NCI-H146 (cell line): Measurements from ENCODE around the gene IRX1.

Experiments
- DNase-seq: peaks from one replicate; lab custom pipeline; 2025; lab: John Stamatoyannopoulos, UW

Gene IRX1

GRCh38 chr5:3595006-3595961 lies at the start of gene IRX1:
Gene IRX1, plus strand, starts transcription at chr5:3595832. Its CDS starts 274 bp downstream, at chr5:3596106.
- no peak for DNase-seq

DNA sequence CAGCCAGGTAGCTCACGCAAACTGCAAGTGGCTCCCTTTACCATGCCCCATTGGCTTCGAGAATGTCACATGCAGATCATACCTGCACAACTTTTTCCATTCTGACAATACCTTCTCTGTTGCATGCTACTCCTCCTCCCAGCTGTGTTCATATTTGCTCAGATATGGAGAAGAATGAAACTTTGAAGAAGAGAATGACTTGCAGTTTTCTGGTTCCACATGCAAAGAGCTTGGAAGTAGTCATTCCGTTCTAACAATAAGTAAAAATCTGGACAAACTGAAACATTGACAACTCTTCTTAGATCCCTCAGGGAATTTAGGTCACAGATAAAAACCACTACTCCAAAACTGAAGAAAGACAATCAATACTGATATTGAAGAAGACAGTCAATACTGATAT lies 49.6 kb upstream of the IRX1 start:
- DNase-seq = no peak

DNA sequence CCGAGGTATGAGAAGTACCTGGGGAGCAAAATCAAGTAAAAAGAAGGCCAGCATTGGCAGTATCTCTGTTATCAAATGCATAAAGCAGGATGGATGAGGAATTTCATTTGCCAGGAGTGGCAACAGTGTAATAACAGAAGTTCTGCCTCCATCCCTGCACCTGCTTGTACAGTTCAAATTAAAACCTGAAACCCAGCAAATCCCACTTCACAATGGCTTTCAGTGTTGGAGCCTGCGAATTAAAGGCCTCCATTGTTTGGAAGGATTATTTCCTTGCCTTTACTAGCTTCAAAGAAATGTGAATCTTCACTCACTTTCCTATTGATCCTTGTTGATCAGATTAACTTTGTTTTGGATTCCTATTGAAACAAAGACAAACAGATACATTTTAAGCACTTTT lies 31.5 kb upstream of the IRX1 start:
- DNase-seq = no peak

DNA sequence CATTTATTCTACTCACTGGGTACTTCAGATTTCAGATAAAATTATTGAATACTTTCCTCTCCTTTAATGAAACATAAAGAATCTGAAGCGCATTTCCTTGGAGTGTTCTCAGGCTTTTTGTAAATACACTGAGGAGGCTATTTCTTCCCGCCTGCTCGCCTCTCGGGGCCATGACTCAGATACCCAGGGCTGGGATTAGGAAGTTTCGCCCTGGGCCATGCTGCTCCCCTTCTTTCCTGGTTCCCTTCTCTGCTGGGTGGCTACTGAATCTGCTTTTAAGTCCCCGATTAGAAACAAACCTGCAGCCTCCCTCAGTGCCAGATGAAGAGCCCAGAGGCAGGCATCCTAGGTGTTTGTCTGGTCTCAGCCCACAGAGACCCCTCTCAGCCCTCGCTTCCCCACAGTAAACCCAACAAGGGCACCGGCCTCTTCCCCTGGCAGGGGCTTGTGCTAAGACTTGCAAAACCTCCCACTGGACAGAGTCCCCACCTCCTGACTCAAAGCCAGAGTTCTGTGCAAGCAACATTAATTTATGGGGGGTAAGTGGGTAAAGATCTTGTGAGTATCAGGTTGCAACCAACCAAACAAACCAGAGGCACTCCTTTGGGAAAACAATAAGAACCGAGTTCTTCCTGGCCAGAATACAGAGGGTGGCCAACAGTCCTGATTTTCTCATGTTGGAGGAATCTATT lies 30.7 kb upstream of the IRX1 start:
- no peak for DNase-seq

DNA sequence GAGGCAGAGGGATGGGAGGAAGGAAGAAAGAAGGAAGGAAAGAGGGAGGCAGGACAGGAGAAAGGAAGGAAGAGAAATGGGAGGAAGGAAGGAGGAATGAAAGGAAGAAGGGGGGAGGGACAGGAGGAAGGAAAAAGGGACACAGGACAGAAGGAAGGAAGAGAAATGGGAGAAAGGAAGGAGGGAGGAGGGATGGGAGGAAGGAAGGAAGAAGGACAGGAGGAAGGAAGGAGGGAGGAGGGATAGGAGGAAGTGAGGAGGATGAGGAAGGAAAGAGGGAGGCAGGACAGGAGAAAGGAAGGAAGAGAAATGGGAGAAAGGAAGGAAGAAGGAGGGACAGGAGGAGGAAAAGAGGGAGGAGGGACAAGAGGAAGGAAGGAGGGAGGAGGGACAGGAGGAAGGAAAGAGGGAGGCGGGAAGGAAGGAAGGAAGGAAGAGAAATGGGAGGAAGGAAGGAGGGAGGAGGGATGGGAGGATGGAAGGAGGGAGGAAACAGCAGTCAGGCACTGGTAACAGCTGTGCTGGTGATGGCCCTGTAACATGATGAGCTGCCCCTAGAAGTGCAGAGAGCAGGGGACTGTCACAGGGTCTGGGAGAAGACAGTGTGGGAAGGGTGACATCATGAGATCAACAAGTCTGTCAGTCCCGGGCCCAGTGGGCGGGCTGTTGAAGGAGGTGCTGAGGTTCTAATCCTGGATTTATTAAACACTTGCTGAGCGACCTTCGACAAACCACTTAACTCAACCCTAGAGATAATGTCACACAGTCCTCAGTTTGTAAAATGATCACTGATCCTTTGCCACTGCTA lies 10.7 kb upstream of the IRX1 start:
- DNase-seq = no peak

DNA sequence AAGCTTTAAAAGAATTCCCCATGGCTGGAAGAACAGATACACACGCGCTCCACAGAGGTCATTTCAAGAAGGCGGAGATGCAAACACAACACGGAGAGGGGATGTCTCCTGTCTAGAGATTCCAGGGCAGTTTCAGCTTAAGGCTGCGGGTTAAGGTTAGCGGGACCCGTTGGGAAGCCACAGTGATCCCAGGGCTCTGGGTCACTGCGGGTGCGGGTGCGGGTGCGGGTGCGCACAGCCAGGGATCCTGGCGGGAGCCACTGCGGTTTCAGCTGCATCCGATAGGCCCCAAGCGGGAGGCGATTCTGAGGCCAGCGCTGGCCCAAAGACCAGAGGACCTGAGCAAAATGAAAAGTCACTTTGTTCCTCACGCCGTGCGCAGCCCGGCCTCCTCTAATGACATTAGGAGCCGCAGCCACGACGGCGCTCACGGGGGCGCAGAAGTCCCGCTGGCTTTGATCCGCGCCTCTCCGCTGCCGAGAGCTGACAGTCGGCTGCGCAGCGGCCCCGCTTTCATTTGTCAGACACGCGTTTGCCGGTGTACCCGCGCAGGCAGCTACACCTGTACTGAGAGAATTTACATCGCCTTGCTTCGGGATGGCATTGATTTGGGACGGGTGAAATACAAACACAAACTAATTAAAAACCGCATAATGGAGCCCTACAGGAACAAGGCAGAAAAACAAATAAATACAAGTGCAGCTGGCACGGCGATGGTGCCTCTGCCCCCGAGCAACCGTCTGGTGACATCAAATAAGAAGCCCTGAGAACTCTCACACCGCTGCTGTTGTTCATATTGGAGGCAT lies 5.3 kb upstream of the IRX1 start:
- DNase-seq = no peak

- no peak for DNase-seq
These were observed 4.4 kb upstream of the IRX1 start for GRCh38 chr5:3590967-3591900.

DNA sequence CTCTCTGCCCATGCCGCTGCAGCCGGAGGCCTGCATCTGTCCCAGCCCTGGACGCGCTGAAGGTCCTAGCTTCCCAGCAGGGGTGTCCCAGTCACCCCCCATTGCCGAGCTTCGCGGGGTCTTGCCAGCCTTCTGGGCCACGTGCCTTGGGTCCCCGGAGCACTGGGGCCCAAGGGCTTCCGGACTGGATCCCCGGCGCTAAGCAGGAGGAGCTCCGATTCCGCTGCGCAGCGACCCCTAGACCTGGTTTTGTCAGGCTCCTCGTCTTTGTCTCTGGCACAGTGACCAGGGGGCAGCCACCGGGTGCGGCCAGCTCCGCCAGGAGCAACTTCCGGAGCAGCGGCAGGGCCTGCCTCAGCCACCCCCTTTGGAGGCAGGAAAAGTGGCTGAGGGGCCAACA lies 3.3 kb upstream of the IRX1 start:
- no peak for DNase-seq

DNA sequence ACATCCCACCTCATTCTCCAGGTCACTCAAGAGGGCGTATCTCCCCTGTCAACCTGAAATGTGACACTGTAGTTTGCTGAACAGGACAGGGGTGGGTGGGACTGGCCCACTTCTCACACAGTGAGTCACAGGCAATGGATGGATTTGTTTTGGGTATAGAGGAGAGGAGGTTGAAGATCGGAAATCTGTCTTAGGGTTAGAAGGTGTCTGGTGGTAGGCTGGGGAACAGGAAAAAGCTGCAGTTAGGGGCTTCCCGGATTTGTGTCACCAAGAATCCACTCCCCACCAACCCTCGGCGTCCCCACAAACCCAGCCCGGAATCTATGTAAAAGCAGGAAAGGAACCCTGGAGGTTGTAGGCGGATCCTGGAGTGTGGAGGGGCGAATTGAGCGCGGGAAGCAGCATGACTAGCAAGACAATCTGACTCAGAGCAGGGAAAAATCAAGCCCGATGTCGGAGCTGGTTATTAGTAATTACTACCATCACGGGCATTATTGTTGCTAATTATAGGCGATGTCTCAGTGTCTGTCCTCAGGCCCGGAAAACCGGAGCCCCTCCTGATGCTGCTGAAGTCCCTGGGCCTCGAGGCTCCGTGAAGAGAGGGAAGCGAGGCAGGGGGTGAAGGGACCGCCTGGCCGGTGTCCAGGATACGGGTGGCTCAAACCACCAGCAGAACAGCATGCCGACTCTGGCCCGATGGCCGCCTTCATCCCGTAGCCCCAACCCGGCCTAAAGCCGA lies 1.7 kb upstream of the IRX1 start:
- no peak for DNase-seq

DNA sequence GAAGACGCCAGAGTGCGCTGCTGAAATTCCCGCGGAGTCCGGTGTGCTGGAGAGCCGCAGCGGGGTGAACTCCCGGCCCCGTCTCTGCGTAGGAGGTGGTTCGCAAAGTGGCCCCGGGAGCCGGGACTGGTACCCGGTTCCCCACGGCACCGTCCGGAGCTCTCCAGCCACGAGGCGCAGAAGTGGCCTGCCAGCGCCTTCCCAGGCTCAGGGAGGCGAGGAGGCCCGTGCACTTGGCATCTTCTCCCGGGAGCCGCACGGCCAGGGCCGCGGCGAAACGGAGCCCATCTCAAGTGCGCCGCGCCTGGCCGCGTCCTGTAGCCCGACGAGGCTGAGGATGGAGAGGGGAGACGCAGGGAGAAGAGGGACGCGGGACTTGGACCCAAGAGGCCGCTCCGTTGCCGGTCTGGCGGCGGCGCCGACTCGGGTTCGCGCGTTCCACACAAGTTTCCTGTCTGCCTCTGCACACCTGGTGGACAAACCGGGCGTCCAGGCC lies 1.1 kb upstream of the IRX1 start:
- DNase-seq = no peak

DNA sequence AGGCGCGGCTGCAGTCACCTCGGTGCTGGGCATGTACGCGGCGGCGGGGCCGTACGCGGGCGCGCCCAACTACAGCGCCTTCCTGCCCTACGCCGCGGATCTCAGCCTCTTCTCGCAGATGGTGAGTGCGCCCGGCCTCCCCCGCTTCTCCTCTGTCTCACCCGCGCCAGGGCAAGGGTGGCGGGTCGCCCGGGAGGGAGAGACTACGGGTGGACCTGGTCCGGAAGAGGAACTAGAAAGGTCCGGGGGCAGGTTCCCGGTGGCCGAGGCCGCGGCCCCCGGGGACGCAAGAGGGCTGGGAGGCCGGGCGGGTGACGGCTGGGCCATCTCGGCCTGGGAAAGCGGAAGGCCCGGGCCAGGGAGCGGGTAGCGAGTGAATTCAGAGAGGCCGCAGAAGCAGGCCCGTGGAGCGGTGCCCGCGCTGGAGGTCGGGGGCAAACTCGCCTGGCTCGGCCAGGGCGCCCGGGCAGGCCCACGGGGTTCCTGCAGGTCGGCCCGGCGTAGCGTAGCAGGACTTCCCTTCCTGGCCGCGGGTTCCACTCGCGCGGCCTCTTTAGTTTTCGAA lies 711 bp downstream of the IRX1 start:
- no peak for DNase-seq

- DNase-seq = no peak
These were observed 1.2 kb downstream of the IRX1 start for GRCh38 chr5:3596857-3597166.

DNA sequence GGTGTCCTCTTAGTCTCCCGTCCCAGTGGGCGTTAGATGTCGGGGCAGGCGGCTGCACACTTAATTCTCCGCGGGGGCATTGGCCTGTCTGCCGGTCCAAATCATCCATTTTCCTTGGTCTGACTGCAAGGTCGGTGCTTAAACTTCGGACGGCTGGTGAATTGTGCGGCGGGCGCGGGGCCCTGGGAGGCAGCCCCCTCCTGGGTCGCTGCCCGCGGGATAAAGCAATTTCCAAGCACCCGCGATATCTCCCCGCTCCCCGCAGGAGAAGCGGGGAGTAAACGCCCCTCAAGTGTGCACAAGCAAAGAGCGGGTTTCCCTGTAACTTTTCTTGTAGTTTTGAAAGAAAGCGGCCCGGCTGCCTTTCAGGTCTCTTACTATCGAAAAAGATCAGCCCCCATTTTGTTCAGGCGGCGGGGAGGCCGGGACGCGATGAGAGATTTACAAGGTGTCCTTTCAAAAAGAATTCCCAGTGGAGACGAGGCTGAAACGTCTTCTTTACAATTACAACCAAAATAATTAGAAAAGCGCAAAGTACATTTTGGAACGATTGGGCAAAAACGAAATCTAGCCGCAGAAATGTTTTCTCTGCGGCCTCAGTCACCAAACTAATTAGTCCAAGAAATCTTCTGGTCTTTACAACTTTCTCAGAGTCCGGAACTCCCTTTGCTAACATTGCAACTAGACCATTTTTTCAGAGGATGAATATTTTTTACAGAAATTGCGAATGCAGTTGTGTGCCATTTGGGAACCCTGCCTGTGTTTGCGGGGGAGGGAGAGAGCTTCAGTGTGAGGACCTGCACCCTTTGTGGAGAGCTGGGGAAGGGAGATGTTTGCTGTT lies 1.8 kb downstream of the IRX1 start:
- no peak for DNase-seq

GRCh38 chr5:3598207-3598606 lies 2.6 kb downstream of the IRX1 start:
- DNase-seq = no peak

- DNase-seq = no peak
These were observed 3.2 kb downstream of the IRX1 start for GRCh38 chr5:3598769-3599211.

DNA sequence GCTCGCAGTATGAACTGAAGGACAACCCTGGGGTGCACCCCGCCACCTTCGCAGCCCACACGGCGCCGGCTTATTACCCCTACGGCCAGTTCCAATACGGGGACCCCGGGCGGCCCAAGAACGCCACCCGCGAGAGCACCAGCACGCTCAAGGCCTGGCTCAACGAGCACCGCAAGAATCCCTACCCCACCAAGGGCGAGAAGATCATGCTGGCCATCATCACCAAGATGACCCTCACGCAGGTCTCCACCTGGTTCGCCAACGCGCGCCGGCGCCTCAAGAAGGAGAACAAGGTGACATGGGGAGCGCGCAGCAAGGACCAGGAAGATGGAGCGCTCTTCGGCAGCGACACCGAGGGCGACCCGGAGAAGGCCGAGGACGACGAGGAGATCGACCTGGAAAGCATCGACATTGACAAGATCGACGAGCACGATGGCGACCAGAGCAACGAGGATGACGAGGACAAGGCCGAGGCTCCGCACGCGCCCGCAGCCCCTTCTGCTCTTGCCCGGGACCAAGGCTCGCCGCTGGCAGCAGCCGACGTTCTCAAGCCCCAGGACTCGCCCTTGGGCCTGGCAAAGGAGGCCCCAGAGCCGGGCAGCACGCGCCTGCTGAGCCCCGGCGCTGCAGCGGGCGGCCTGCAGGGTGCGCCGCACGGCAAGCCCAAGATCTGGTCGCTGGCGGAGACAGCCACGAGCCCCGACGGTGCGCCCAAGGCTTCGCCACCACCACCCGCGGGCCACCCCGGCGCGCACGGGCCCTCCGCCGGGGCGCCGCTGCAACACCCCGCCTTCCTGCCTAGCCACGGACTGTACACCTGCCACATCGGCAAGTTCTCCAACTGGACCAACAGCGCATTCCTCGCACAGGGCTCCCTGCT lies 3.8 kb downstream of the IRX1 start:
- DNase-seq = no peak
